ENCODE results near the gene SH3PXD2B. TPM values are rescaled to one million over a fixed set of nuclear protein-coding genes. Genes with fewer than 3 reads are reported as not detected.

The SH3PXD2B gene
- total RNA-seq, 1 donor from 2014 or later, result 12.0 TPM

DNA sequence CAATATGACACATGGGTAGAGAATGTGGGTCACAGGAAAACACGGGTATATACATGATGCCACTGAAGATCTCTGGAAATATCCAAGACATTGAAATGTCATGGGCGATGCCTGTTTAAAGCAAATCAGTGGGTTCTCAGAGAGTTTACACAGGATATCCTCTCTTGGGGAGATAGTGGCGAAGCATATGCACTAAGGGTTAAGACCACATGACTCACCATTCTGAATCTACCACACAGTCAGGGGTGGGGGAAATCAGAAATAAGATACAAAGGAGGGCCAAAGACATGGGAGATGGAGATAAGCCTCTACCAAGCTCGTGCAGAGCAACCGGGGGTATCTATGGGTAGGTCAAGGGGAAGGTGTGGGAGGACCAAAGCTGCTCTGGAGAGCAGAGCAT lies 58.8 kb downstream of the SH3PXD2B start:
- Histone ChIP-seq H3K4me3 (ENCODE audit: low read length in 3 of 3) (no peak overlapping the region), H3K4me1 (ENCODE audit: control insufficient read depth in 3 of 3, insufficient read depth in 3 of 3, low read length in 3 of 3) (peaks cover 0 to 5% (median 2%) of the 10 kb centered on the region in 3 donors), H3K36me3 (ENCODE audit: control insufficient read depth in 3 of 3, insufficient read depth in 3 of 3, low read length in 3 of 3) (peaks cover 0 to 4% (median 2%) of the 10 kb centered on the region in 3 donors), H3K27ac (ENCODE audit: low read depth, low read length) (no peak overlapping the region), H3K9ac (ENCODE audit: low read depth in 1 of 3, low read length in 3 of 3) (no peak overlapping the region), H3K9me3 (ENCODE audit: control insufficient read depth in 3 of 3, low read length in 3 of 3) (no peaks in the 10 kb centered on the region), H3K27me3 (ENCODE audit: control insufficient read depth in 3 of 3, insufficient read depth in 3 of 3, low read length in 3 of 3) (no peaks in the 10 kb centered on the region)

DNA sequence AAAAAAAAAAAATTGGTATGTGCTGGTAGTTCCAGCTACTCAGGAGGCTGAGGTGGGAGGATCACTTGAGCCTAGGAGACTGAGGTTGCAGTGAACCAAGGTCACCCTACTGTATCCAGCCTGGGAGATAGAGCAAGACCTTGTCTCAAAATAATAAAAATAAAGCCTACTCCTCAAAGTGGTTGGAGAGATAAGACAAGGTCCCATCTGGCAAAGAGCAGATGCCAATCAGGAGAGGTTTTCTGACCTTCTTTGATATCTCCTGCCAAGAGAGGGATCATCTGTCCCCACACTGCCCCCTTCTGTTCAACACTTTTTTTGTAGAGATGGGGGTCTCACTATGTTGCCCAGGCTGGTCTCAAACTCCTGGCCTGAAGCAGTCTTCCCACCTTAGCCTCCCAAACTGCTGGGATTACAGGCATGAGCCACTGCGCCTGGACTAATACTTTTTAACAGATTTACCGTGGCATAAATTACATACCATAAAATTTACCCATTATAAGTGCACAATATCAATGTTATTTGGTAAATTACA lies 64.7 kb downstream of the SH3PXD2B start:
- Histone ChIP-seq H3K27me3 (ENCODE audit: control insufficient read depth in 3 of 3, insufficient read depth in 3 of 3, low read length in 3 of 3) (no peaks in the 10 kb centered on the region), H3K36me3 (ENCODE audit: control insufficient read depth in 3 of 3, insufficient read depth in 3 of 3, low read length in 3 of 3) (peaks cover 0 to 8% (median 2%) of the 10 kb centered on the region in 3 donors), H3K9ac (ENCODE audit: low read depth in 1 of 3, low read length in 3 of 3) (no peak overlapping the region), H3K27ac (ENCODE audit: low read depth, low read length) (no peak overlapping the region), H3K4me3 (ENCODE audit: low read length in 3 of 3) (no peak overlapping the region), H3K4me1 (ENCODE audit: control insufficient read depth in 3 of 3, insufficient read depth in 3 of 3, low read length in 3 of 3) (no peaks in the 10 kb centered on the region), H3K9me3 (ENCODE audit: control insufficient read depth in 3 of 3, low read length in 3 of 3) (no peaks in the 10 kb centered on the region)

DNA sequence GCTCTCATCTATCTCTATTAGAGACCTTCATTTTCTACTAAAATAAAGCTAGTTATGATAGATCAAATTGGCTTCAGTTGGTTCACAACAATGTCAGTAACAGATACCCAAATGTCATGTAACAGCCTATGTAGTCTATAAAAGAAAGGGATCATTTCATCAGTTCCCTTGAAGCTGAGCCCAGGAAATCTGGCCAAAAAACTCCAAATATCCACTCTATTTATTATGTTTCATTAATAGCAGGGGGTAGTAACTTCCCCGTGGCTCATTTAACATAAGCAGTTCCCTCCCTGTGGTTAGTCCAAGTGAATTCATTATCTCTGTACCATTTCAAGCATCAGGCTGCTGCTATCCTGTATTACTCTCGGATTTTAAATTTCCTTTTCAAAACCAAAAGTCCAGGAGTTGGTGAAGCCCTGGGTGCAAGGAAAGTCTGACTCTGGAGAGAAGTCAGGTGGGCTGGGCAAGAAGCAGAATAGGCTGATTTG lies 66.0 kb downstream of the SH3PXD2B start:
- Histone ChIP-seq H3K36me3 (ENCODE audit: control insufficient read depth in 3 of 3, insufficient read depth in 3 of 3, low read length in 3 of 3) (peaks cover 0 to 11% (median 0%) of the 10 kb centered on the region in 3 donors), H3K9ac (ENCODE audit: low read depth in 1 of 3, low read length in 3 of 3) (no peak overlapping the region), H3K9me3 (ENCODE audit: control insufficient read depth in 3 of 3, low read length in 3 of 3) (no peaks in the 10 kb centered on the region), H3K27ac (ENCODE audit: low read depth, low read length) (no peak overlapping the region), H3K4me3 (ENCODE audit: low read length in 3 of 3) (no peak overlapping the region), H3K4me1 (ENCODE audit: control insufficient read depth in 3 of 3, insufficient read depth in 3 of 3, low read length in 3 of 3) (no peaks in the 10 kb centered on the region), H3K27me3 (ENCODE audit: control insufficient read depth in 3 of 3, insufficient read depth in 3 of 3, low read length in 3 of 3) (no peaks in the 10 kb centered on the region)

DNA sequence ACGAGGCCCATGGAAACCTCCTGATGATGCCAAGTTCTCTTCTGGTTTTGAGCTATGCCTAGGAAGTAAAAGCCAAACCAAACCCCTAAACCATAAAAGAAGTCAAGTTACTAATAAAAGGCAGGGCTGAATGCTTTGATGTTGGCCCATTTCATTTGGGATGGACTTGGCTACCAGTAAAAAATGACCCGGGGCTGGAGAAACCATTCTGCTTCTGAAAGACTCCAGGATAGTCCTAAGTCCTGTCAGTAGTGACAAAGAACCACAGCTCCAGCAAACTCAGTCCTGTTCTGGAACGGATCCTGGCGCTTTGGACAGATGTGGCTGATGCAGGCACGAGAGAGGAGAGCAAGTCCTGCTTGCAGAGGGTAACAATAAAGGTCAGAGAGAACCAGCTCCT lies 68.6 kb downstream of the SH3PXD2B start:
- Histone ChIP-seq H3K27me3 (ENCODE audit: control insufficient read depth in 3 of 3, insufficient read depth in 3 of 3, low read length in 3 of 3) (no peaks in the 10 kb centered on the region), H3K36me3 (ENCODE audit: control insufficient read depth in 3 of 3, insufficient read depth in 3 of 3, low read length in 3 of 3) (peaks cover 0 to 7% (median 0%) of the 10 kb centered on the region in 3 donors), H3K9ac (ENCODE audit: low read depth in 1 of 3, low read length in 3 of 3) (no peak overlapping the region), H3K4me1 (ENCODE audit: control insufficient read depth in 3 of 3, insufficient read depth in 3 of 3, low read length in 3 of 3) (peaks cover 0 to 6% (median 3%) of the 10 kb centered on the region in 3 donors), H3K9me3 (ENCODE audit: control insufficient read depth in 3 of 3, low read length in 3 of 3) (no peaks in the 10 kb centered on the region), H3K4me3 (ENCODE audit: low read length in 3 of 3) (no peak overlapping the region), H3K27ac (ENCODE audit: low read depth, low read length) (no peak overlapping the region)

DNA sequence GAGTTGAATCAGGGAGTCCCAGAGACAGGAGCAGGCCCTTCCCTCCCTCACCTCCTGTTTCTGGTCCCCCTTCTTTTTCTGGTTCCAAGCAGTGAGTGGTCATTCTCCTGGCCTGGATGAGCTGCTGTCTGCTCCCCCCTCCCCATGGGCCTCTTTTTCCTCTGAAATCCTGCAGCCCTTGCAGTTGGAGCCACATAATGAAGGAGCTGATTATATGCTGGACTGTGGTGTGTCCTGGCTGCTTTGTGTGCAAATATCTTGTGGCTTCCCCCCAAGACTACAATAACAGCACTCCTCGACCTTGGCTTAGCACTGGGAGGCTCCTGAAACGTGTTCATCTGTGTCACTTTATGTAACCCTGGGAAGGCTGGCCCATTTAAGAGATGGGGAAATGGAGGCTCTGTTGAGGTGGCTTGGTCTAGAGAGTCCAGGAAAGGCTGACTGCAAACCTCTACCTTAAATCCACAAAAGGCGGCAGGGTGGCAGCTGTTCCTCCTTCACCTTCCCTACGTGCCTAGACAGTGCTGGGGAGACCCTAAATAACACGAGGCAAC lies 69.2 kb downstream of the SH3PXD2B start:
- Histone ChIP-seq H3K4me1 (ENCODE audit: control insufficient read depth in 3 of 3, insufficient read depth in 3 of 3, low read length in 3 of 3) (peaks cover 0 to 6% (median 3%) of the 10 kb centered on the region in 3 donors), H3K36me3 (ENCODE audit: control insufficient read depth in 3 of 3, insufficient read depth in 3 of 3, low read length in 3 of 3) (peaks cover 0 to 7% (median 0%) of the 10 kb centered on the region in 3 donors), H3K9me3 (ENCODE audit: control insufficient read depth in 3 of 3, low read length in 3 of 3) (no peaks in the 10 kb centered on the region), H3K27ac (ENCODE audit: low read depth, low read length) (no peak overlapping the region), H3K4me3 (ENCODE audit: low read length in 3 of 3) (no peak overlapping the region), H3K27me3 (ENCODE audit: control insufficient read depth in 3 of 3, insufficient read depth in 3 of 3, low read length in 3 of 3) (no peaks in the 10 kb centered on the region), H3K9ac (ENCODE audit: low read depth in 1 of 3, low read length in 3 of 3) (no peak overlapping the region)

DNA sequence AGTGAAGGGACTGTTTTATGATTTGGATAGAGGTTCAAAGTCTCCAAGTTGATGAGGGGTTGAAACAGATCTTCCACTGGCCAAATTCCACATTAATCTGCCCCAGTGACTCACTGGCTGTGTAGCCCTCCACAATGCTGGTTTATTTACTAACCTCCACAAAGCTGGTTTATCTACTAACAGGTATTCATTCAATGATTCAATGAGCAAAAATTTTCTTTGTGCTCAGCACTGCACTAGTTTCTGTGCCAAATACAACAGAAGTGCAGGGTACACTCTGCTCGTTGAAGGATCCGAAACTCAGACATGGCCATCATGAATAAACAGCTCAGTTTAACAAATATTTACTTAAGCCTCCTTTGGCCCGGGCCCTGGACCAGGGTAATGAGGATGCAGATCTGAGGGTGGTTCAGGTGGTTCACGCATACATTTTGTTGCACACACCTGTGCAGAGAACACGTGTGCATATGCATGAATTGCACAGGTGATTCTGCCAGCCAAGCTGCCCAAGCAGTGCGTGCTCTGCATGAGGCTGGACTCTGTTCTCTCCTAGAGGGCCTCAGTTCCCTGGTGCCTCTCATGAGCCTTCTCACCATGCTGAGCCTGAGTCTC lies 71.0 kb downstream of the SH3PXD2B start:
- H3K27me3 ChIP-seq (ENCODE audit: control insufficient read depth in 3 of 3, insufficient read depth in 3 of 3, low read length in 3 of 3), result no peaks in the 10 kb centered on the region
- H3K9me3 ChIP-seq (ENCODE audit: control insufficient read depth in 3 of 3, low read length in 3 of 3), result no peaks in the 10 kb centered on the region
- H3K9ac ChIP-seq (ENCODE audit: low read depth in 1 of 3, low read length in 3 of 3), result no peak overlapping the region
- no peak overlapping the region for H3K27ac ChIP-seq (ENCODE audit: low read depth, low read length)
- peaks cover 0 to 6% (median 5%) of the 10 kb centered on the region in 3 donors for H3K4me1 ChIP-seq (ENCODE audit: control insufficient read depth in 3 of 3, insufficient read depth in 3 of 3, low read length in 3 of 3)
- peaks cover 0 to 7% (median 0%) of the 10 kb centered on the region in 3 donors for H3K36me3 ChIP-seq (ENCODE audit: control insufficient read depth in 3 of 3, insufficient read depth in 3 of 3, low read length in 3 of 3)
- no peak overlapping the region for H3K4me3 ChIP-seq (ENCODE audit: low read length in 3 of 3)

DNA sequence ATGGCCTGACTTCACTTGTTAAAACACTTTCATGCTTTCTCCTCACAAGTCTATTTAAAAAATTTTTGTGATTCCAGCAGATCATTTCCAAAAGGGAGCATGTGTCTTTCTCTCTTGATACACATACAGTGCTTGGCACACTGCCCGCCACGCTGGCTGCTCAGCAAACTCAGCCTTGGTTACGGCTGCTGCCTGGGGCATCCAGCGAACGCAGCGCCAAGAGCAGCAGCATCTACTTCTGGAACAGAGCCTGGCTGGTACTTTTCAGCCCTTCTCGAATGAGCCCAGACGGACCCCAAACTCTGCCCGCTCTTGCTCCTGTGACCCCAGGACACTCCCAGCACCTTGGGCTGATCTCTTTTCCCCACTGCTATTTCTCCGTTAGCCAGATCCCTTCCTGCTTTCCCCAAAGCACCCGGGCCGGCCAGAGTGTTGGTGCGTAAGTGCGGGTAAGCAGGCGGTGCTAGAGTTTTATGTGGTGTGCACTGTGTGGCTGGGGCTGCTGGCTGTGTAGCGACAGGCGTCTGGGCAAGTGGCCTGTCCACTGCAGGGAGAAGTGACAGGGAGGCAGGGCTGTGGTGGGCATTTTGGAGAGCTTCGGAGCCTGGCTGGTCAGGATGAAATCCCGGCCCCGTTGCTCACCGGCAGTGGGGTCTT lies 73.2 kb downstream of the SH3PXD2B start:
- no peak overlapping the region for H3K9ac ChIP-seq (ENCODE audit: low read depth in 1 of 3, low read length in 3 of 3)
- no peaks in the 10 kb centered on the region for H3K9me3 ChIP-seq (ENCODE audit: control insufficient read depth in 3 of 3, low read length in 3 of 3)
- no peak overlapping the region for H3K4me3 ChIP-seq (ENCODE audit: low read length in 3 of 3)
- H3K4me1 ChIP-seq (ENCODE audit: control insufficient read depth in 3 of 3, insufficient read depth in 3 of 3, low read length in 3 of 3), result peaks cover 0 to 6% (median 5%) of the 10 kb centered on the region in 3 donors
- H3K27ac ChIP-seq (ENCODE audit: low read depth, low read length), result no peak overlapping the region
- peaks cover 0 to 7% (median 5%) of the 10 kb centered on the region in 3 donors for H3K36me3 ChIP-seq (ENCODE audit: control insufficient read depth in 3 of 3, insufficient read depth in 3 of 3, low read length in 3 of 3)
- H3K27me3 ChIP-seq (ENCODE audit: control insufficient read depth in 3 of 3, insufficient read depth in 3 of 3, low read length in 3 of 3), result no peaks in the 10 kb centered on the region

DNA sequence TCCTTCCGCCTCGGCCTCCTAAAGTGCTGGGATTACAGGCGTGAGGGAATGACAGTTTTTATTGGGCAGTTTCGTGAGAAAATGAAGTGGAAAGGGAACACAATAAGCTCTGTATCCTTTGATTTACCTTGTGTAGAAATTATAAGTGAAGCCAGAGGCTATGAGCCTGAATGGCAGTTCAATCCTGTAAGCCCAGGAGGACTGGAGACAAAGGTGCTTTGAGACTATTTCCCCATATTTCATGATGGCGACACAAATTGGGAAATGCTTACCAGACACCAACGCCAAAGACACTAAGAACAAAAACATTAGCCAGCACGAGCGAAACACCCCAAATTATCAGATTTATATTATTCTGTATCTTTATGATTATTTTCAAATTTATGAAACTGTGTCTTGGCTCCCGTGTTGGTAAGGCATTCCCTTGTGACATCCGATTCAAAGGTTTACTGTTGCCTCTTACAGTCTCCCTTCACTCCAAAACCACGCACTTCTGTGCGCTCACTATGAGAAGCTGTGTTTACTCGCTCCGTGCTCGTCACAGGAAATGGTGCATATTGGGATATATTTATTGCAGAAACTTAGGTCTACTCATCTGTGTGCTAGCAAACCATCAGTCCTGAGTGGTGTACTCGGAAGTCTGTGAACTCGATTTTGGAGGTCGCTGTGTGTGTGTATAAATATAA lies 73.9 kb downstream of the SH3PXD2B start:
- Histone ChIP-seq H3K27ac (ENCODE audit: low read depth, low read length) (no peak overlapping the region), H3K9me3 (ENCODE audit: control insufficient read depth in 3 of 3, low read length in 3 of 3) (no peaks in the 10 kb centered on the region), H3K4me1 (ENCODE audit: control insufficient read depth in 3 of 3, insufficient read depth in 3 of 3, low read length in 3 of 3) (peaks cover 0 to 6% (median 5%) of the 10 kb centered on the region in 3 donors), H3K9ac (ENCODE audit: low read depth in 1 of 3, low read length in 3 of 3) (no peak overlapping the region), H3K36me3 (ENCODE audit: control insufficient read depth in 3 of 3, insufficient read depth in 3 of 3, low read length in 3 of 3) (peaks cover 0 to 6% (median 4%) of the 10 kb centered on the region in 3 donors), H3K4me3 (ENCODE audit: low read length in 3 of 3) (no peak overlapping the region), H3K27me3 (ENCODE audit: control insufficient read depth in 3 of 3, insufficient read depth in 3 of 3, low read length in 3 of 3) (no peaks in the 10 kb centered on the region)

DNA sequence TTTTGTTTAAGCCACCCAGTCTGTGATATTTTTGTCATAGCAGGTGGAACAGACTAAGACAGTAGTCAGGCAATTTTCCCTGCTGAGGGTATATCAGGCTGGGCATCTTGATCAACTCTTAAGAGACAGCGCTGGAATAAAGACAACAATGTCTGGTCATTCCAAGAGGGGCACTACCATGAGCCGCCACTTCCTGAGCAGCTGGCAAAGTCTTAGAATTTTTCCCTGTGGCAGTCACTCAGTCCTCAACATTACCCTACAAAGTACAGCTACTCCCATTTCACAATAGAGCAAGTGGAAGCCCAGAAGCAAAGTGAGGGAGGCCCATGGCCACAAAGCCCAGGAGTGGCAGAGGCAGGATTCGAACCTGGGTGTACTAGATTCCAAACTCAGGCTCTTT lies 74.8 kb downstream of the SH3PXD2B start:
- Histone ChIP-seq H3K27me3 (ENCODE audit: control insufficient read depth in 3 of 3, insufficient read depth in 3 of 3, low read length in 3 of 3) (no peaks in the 10 kb centered on the region), H3K4me1 (ENCODE audit: control insufficient read depth in 3 of 3, insufficient read depth in 3 of 3, low read length in 3 of 3) (peaks cover 0 to 6% (median 5%) of the 10 kb centered on the region in 3 donors), H3K9ac (ENCODE audit: low read depth in 1 of 3, low read length in 3 of 3) (no peak overlapping the region), H3K9me3 (ENCODE audit: control insufficient read depth in 3 of 3, low read length in 3 of 3) (no peaks in the 10 kb centered on the region), H3K36me3 (ENCODE audit: control insufficient read depth in 3 of 3, insufficient read depth in 3 of 3, low read length in 3 of 3) (peaks cover 0 to 6% (median 2%) of the 10 kb centered on the region in 3 donors), H3K4me3 (ENCODE audit: low read length in 3 of 3) (no peak overlapping the region), H3K27ac (ENCODE audit: low read depth, low read length) (no peak overlapping the region)
